Neutrophil (primary cell): ENCODE measurements around the gene MRPL46.

Source experiments
- H3K27ac ChIP-seq: fragments of 200-600 bp; sonication (generic); 2 replicates; pipeline ENCODE4 v1.5.1; 2016; ENCODE audit warnings: mild to moderate bottlenecking, moderate library complexity
- H3K27me3 ChIP-seq: fragments of 200-600 bp; sonication (generic); 2 replicates; pipeline ENCODE4 v1.6.0; 2016; ENCODE audit warnings: mild to moderate bottlenecking
- H3K36me3 ChIP-seq: fragments of 200-600 bp; sonication (generic); 2 replicates; pipeline ENCODE4 v1.5.1; 2017
- H3K4me1 ChIP-seq, 2 experiments: fragments of 200-600 bp in 1 of 2; sonication (generic) in 1 of 2; 1 replicate in 1 of 2; 2 replicates in 1 of 2; pipeline versions ENCODE4 v1.5.1 to v1.6.1; 2013 to 2016; ENCODE audit warnings: low read depth in 1 of 2, low read length in 1 of 2, mild to moderate bottlenecking in 1 of 2, moderate library complexity in 1 of 2; ENCODE audit not compliant: control insufficient read depth in 1 of 2, insufficient read depth in 1 of 2
- H3K4me3 ChIP-seq, 2 experiments: fragments of 200-600 bp in 1 of 2; sonication (generic) in 1 of 2; 1 replicate in 1 of 2; 2 replicates in 1 of 2; pipeline ENCODE4 v1.5.1; 2013 to 2016; ENCODE audit warnings: low read depth in 1 of 2, low read length in 1 of 2, mild to moderate bottlenecking in 1 of 2, moderate library complexity in 1 of 2
- H3K9me3 ChIP-seq: fragments of 200-600 bp; sonication (generic); 2 replicates; pipeline ENCODE4 v1.5.1; 2016
- TF ChIP-seq, protein P1 (sequence below): fragments of 200-600 bp; sonication (generic); IDR thresholded peaks from 2 replicates; pipeline ENCODE4 v1.5.1; 2016; ENCODE audit warnings: antibody characterized with exemption

MRPL46 gene

DNA sequence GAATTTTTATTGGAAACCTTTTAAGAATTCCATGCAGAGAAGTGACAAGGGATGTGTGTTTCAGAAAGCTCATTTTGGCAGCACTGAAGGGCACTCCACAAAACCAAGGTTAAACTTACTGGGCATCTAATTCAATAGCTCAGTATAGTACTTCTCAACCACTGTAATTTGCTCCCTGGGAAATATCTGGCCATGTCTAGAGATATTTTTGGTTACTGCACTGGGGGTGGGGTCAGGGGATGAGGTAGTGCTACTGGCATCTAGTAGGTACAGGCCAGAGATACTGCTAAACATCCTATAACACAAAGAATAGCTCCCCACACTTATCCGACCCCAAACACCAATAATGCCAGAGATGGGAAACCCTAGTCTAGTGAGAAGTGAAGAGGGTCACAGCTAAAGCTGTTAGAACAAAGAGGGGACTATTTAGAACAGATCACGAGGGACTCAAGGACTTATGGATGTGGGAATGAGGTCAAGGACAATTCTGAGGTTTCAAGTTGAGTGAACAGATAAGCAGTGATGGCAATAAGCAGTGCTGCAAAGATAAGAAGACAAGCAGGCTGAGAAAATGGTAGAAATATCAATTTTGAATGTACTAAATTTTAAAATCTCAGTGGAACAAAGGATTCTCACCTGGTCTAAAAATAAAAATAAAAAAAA lies 3.2 kb downstream of the MRPL46 start:
- Histone ChIP-seq H3K27me3 (no peaks in the 10 kb centered on the region), H3K36me3 (peaks cover 38% of the 10 kb centered on the region)

GRCh38 chr15:88456733-88457132 lies 10.5 kb downstream of the MRPL46 start:
- Histone ChIP-seq H3K4me3 (no peak overlapping the region), H3K27me3 (no peaks in the 10 kb centered on the region), H3K9me3 (no peaks in the 10 kb centered on the region), H3K4me1 (no peaks in the 10 kb centered on the region), H3K27ac (no peak overlapping the region), H3K36me3 (peaks cover 23% of the 10 kb centered on the region)
- TF ChIP-seq, protein P1, sequence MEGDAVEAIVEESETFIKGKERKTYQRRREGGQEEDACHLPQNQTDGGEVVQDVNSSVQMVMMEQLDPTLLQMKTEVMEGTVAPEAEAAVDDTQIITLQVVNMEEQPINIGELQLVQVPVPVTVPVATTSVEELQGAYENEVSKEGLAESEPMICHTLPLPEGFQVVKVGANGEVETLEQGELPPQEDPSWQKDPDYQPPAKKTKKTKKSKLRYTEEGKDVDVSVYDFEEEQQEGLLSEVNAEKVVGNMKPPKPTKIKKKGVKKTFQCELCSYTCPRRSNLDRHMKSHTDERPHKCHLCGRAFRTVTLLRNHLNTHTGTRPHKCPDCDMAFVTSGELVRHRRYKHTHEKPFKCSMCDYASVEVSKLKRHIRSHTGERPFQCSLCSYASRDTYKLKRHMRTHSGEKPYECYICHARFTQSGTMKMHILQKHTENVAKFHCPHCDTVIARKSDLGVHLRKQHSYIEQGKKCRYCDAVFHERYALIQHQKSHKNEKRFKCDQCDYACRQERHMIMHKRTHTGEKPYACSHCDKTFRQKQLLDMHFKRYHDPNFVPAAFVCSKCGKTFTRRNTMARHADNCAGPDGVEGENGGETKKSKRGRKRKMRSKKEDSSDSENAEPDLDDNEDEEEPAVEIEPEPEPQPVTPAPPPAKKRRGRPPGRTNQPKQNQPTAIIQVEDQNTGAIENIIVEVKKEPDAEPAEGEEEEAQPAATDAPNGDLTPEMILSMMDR, result no peak

More for the DNA sequence above, 3.2 kb downstream of the MRPL46 start:
- Histone ChIP-seq H3K4me3 (no peak overlapping the region), H3K9me3 (no peaks in the 10 kb centered on the region), H3K4me1 (peaks cover 17 to 19% of the 10 kb centered on the region in 2 experiments), H3K27ac (no peak overlapping the region)
- TF ChIP-seq, protein P1, result no peak

DNA sequence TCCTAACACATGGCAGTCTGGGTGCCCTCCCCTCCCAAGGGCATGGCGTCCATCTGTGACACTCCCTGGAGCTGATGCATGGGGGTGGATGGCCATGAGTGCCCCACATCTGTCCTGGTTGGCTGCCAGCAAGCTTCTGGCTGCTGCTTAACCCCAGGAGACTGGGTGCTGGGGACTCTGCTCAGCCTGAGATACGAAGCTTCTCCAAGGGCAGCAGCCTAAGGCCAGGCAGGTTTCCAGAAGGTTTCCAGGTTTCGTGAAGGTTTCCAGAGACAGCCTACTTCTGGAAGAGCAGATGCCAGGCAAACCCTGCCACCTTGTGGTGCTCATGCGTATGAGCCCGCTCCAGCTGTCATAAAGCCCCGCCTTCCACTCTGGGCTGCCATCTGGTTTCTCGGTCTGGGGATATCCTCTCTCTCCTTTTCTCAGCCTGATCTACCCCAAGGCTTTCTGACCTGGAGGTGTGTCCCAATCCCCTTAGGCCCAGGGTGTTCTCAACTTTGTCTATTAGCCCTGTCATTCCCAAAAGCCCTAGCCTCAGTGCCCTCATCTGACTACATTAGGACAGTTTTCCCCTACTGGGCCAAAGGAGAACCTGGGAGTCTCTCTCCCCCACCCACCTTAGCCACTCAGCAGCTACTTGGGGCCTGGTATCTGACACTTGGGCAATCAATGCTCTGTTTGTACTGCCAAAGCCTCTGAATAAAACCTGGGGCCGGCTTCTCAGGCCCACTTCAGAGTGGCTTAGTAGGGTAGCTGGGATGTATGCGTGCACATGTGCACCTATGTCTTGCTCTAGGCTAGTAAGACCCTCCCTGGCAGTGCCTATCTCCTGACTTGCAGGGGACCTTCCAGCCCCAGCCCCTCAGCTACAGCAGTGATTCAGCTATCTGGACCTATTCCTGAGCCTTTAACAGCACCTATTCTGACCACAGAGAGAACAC lies 12.0 kb downstream of the MRPL46 start:
- TF ChIP-seq, protein P1, result no peak
- H3K36me3 ChIP-seq, result peaks cover 16% of the 10 kb centered on the region
- no peaks in the 10 kb centered on the region for H3K27me3 ChIP-seq
- no peaks in the 10 kb centered on the region for H3K9me3 ChIP-seq
- no peak overlapping the region for H3K27ac ChIP-seq
- no peak overlapping the region for H3K4me3 ChIP-seq
- no peaks in the 10 kb centered on the region for H3K4me1 ChIP-seq

GRCh38 chr15:88454236-88454635 lies 13.0 kb downstream of the MRPL46 start:
- Histone ChIP-seq H3K27ac (no peak overlapping the region), H3K4me3 (no peak overlapping the region), H3K4me1 (no peaks in the 10 kb centered on the region), H3K27me3 (no peaks in the 10 kb centered on the region), H3K9me3 (no peaks in the 10 kb centered on the region), H3K36me3 (peaks cover 7% of the 10 kb centered on the region)
- TF ChIP-seq, protein P1, result no peak

- Histone ChIP-seq H3K27ac (no peak overlapping the region), H3K36me3 (peaks cover under 1% of the 10 kb centered on the region), H3K4me1 (no peaks in the 10 kb centered on the region), H3K9me3 (no peaks in the 10 kb centered on the region), H3K4me3 (no peak overlapping the region), H3K27me3 (no peaks in the 10 kb centered on the region)
- TF ChIP-seq, protein P1, result no peak
Observed at GRCh38 chr15:88453651-88454050, 13.5 kb downstream of the MRPL46 start.
